ENCODE data around the gene TMEM266. TPM values are rescaled to one million over a fixed set of nuclear protein-coding genes. Genes with fewer than 3 reads are reported as not detected.
A peak's percentile ranks its signal among the peaks of the same experiment; 100 is the strongest.

TMEM266 gene
- total RNA-seq, 1 donor from 2014 or later: 1.8 TPM

DNA sequence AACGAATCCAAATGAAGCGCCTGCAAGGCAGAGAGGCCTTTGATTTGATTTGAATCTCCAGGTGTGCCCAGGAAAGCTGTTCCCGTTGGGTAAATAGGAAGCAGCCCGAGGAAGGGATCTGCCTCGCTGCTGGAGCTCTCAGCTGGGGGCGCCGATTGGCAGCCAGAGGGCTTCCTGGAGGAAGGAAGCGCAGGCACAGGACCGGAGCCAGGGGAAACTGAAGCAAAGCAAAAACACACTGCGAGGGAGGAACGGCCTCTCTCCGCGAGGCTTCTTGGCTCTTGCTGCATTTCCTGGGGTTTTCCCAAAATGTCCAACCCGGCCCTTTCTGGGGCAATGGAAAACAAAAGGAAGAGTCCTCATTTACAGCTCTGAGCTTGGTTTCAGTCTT lies 80.3 kb downstream of the TMEM266 start:
- Mint-ChIP-seq H3K4me1 (no peaks in the 10 kb centered on the region), H3K27ac (no peak overlapping the region), H3K27me3 (ENCODE audit: low read depth) (peaks cover 10% of the 10 kb centered on the region), H3K4me3 (no peak overlapping the region), H3K9me3 (no peaks in the 10 kb centered on the region), H3K36me3 (peaks cover 2% of the 10 kb centered on the region)
- DNase-seq (ENCODE audit: low spot score in 2 of 2, unreplicated experiment in 2 of 2): no peak
- TF ChIP-seq, protein P1, sequence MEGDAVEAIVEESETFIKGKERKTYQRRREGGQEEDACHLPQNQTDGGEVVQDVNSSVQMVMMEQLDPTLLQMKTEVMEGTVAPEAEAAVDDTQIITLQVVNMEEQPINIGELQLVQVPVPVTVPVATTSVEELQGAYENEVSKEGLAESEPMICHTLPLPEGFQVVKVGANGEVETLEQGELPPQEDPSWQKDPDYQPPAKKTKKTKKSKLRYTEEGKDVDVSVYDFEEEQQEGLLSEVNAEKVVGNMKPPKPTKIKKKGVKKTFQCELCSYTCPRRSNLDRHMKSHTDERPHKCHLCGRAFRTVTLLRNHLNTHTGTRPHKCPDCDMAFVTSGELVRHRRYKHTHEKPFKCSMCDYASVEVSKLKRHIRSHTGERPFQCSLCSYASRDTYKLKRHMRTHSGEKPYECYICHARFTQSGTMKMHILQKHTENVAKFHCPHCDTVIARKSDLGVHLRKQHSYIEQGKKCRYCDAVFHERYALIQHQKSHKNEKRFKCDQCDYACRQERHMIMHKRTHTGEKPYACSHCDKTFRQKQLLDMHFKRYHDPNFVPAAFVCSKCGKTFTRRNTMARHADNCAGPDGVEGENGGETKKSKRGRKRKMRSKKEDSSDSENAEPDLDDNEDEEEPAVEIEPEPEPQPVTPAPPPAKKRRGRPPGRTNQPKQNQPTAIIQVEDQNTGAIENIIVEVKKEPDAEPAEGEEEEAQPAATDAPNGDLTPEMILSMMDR (IDR thresholded peaks at IDR 0.05; ENCODE audit: unreplicated experiment): no peak

DNA sequence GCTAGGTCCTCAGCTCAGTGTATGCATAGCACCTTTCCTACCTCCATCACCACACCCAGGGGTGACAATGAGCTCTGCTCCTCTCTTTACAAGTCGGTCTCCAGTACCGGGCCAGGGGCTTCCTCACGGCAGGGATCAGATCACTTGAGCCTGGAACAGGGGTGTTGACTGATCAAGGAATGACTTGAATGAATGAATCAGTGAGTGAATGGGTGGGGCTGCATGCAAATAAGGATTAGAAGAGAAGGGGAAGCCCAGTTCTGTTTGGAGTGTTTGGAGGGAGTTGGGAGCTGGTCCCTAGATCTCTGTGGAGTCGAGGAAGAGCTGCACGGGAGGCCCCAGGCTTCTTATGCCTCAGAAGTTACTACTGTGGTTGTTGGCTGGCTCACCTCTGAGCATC lies 87.0 kb downstream of the TMEM266 start:
- TF ChIP-seq, protein P1 (IDR thresholded peaks at IDR 0.05; ENCODE audit: unreplicated experiment): no peak
- Mint-ChIP-seq H3K27me3 (ENCODE audit: low read depth) (peaks cover 32% of the 10 kb centered on the region), H3K4me3 (no peak overlapping the region), H3K27ac (no peak overlapping the region), H3K4me1 (peaks cover 16% of the 10 kb centered on the region), H3K9me3 (no peaks in the 10 kb centered on the region), H3K36me3 (no peaks in the 10 kb centered on the region)
- no peak for DNase-seq (ENCODE audit: low spot score in 2 of 2, unreplicated experiment in 2 of 2)

DNA sequence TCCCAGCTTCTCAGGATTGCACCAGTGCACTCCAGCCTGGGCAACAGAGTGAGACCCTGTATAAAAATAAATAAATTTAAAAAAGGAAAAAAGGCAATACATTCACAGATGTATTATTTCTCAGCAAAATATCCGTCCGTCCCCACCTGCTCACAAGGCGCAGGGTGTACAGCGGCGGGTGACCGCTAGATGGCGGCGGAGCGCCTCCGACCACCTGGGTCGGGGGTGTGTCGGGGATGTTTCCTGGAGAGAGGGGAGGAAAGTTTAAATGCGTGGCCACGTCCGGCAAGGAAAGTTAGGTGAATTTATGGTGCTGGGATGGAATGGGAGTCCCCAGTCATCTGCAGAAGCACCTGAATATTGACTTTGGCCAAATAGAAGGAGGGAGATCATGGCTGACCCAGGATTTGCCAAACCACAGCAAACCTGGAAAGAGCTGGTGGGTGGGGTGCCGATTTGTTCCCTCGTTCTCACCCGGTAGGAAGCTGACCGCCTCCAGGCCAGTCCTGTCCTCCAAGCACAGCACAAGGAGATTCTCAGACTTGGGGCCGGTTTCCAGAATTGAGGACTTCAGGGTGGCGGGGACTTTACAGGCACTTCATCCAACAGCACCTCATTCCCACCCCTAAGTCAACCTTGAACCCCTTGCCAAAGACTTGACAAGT lies 88.3 kb downstream of the TMEM266 start:
- DNase-seq (ENCODE audit: low spot score in 2 of 2, unreplicated experiment in 2 of 2): peak; percentile 66 to 87
- Mint-ChIP-seq H3K27ac (no peak overlapping the region), H3K27me3 (ENCODE audit: low read depth) (peaks cover 32% of the 10 kb centered on the region), H3K36me3 (no peaks in the 10 kb centered on the region), H3K9me3 (no peaks in the 10 kb centered on the region), H3K4me1 (peaks cover 16% of the 10 kb centered on the region), H3K4me3 (peak overlapping the region; percentile 41)
- TF ChIP-seq, protein P1 (IDR thresholded peaks at IDR 0.05; ENCODE audit: unreplicated experiment): peak; percentile 95

DNA sequence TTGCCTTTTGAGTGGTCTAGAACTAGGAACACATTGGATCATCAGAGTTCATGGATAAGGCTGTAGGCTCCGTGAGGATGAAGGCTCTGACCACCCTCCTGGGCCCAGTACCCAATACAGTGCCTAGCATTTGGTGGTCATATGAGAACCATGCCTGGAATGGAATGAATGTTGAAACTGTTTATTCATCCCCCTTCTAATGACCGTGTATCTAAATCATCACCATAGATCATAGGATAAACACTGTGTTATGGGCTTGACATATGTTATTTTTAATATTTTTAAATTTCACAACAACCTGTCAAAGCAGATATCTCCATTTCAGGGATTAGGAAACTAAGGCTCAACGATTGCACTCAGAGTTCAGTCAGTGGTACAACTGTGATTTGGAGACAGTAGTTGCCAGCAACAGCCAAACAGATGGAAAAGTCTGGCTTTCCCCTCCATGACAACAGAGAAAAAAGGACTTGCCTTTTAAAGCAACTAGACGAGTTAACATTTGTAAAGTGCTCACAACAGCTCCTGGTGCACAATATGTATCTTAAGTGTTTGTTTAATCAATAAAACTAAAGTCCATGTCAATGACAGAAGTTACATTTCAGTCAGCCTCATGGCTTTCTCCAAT lies 89.6 kb downstream of the TMEM266 start:
- TF ChIP-seq, protein P1 (IDR thresholded peaks at IDR 0.05; ENCODE audit: unreplicated experiment): no peak
- Mint-ChIP-seq H3K27me3 (ENCODE audit: low read depth) (peaks cover 30% of the 10 kb centered on the region), H3K9me3 (no peaks in the 10 kb centered on the region), H3K4me3 (no peak overlapping the region), H3K4me1 (peaks cover 16% of the 10 kb centered on the region), H3K36me3 (no peaks in the 10 kb centered on the region), H3K27ac (no peak overlapping the region)
- DNase-seq (ENCODE audit: low spot score in 2 of 2, unreplicated experiment in 2 of 2): no peak

DNA sequence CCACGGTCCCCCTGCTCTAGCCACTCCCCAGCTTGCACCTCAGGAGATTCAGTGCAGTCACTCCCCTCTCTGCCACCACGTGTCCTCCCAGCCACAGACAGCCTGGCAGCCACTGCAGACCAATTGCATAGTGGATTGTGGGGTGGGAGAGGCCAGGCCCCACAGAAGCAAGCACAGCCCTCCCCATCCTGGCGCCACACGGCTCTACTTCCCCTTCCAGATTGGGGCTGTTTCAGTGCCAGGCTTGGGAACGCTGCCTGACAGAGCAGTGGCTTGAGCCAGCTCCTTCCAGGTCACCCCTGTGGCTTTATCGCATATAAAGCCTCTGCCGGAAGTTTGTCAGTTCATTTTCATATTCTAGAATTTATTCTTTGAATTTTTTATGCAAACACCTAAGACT lies 90.7 kb downstream of the TMEM266 start:
- TF ChIP-seq, protein P1 (IDR thresholded peaks at IDR 0.05; ENCODE audit: unreplicated experiment): no peak
- peaks cover 32% of the 10 kb centered on the region for H3K27me3 Mint-ChIP-seq (ENCODE audit: low read depth)
- H3K4me3 Mint-ChIP-seq: no peak overlapping the region
- H3K27ac Mint-ChIP-seq: peak overlapping the region; percentile 9
- H3K4me1 Mint-ChIP-seq: peaks cover 16% of the 10 kb centered on the region
- DNase-seq (ENCODE audit: low spot score in 2 of 2, unreplicated experiment in 2 of 2): no peak
- no peaks in the 10 kb centered on the region for H3K9me3 Mint-ChIP-seq
- no peaks in the 10 kb centered on the region for H3K36me3 Mint-ChIP-seq
